Astrocyte of the cerebellum (primary cell): ENCODE results near the gene PLEKHJ1.

Source experiments
- DNase-seq: peaks from one replicate; pipeline ENCODE4 v3.0.0-alpha.2; 2011; ENCODE audit warnings: low read depth
- H3K4me3 ChIP-seq: 2 replicates; pipeline ENCODE4 v1.5.1; 2011; ENCODE audit warnings: mild to moderate bottlenecking, low read depth, low read length, moderate library complexity
- CTCF ChIP-seq: IDR thresholded peaks from 2 replicates; pipeline ENCODE4 v1.5.1; 2012; ENCODE audit warnings: low read length, low read depth, moderate library complexity, mild to moderate bottlenecking; ENCODE audit errors: missing control alignments
- in situ Hi-C: cut with HindIII; loops from 2 replicates; pipeline ENCODE4 v1.10.0; 2017; ENCODE audit warnings: low sequenced_read_pairs

The PLEKHJ1 gene

GRCh38 chr19:2225415-2226050 lies 10.6 kb downstream of the PLEKHJ1 start:
- in situ Hi-C loops = no loop called here

GRCh38 chr19:2224754-2225349 lies 11.3 kb downstream of the PLEKHJ1 start:
- TF ChIP-seq CTCF = no peak
- in situ Hi-C loops = no loop called here
- no peak for DNase-seq
- no peak overlapping the region for H3K4me3 ChIP-seq

More at GRCh38 chr19:2225415-2226050, 10.6 kb downstream of the PLEKHJ1 start:
- no peak overlapping the region for H3K4me3 ChIP-seq
- no peak for DNase-seq
- TF ChIP-seq CTCF = no peak

GRCh38 chr19:2223959-2224358 lies 12.2 kb downstream of the PLEKHJ1 start:
- TF ChIP-seq CTCF = no peak
- in situ Hi-C loops = no loop called here
- no peak for DNase-seq
- no peak overlapping the region for H3K4me3 ChIP-seq

- no peak for TF ChIP-seq CTCF
- DNase-seq = no peak
- no peak overlapping the region for H3K4me3 ChIP-seq
- in situ Hi-C loops = no loop called here
Measured at GRCh38 chr19:2223391-2223790, 12.7 kb downstream of the PLEKHJ1 start.

GRCh38 chr19:2221918-2222317 lies 14.2 kb downstream of the PLEKHJ1 start:
- H3K4me3 ChIP-seq = no peak overlapping the region
- no peak for DNase-seq
- TF ChIP-seq CTCF = peak; percentile 17
- in situ Hi-C loops = no loop called here

- in situ Hi-C loops = no loop called here
- DNase-seq = no peak
- no peak overlapping the region for H3K4me3 ChIP-seq
- no peak for TF ChIP-seq CTCF
Measured at GRCh38 chr19:2221250-2221831, 14.8 kb downstream of the PLEKHJ1 start.
